Measurements from ENCODE around the gene HSPG2. TPM values are rescaled to one million over a fixed set of nuclear protein-coding genes. Genes with fewer than 3 reads are reported as not detected.
A peak's percentile ranks its signal among the peaks of the same experiment; 100 is the strongest.

Gene HSPG2
- total and polyA plus RNA-seq, 11 donors: 164 to 608 (median 304) TPM

DNA sequence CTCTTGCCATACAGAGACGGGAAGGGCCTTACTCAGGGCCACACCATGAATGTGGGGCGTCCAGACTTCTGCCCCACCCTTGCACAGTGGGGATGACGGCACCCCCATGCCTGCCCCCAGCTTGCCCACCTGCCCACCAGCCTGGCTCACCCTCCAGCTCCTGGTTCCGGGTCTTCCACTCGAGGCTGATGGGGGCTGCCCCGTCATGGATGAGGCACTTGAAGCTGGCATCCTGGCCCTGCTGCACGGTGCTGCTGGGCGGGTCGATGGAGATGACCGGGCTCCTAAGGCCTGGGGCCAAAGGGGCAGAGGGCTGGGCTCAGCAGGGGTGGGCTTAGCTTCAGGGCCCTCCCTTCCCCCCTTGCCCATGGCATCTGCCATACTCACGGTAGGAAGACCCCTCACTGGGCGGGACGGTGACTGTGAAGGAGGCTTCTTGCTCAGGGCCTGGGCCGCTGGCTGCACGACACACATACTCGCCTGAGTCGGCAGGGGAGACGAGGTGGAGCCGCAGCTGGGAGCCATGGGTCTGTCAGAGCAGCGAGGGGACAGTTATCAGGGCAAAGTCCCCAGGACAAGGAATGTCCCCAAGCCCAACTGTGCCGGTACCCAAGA is 95.2 kb downstream of the HSPG2 start:
- Histone ChIP-seq H3K36me3 (peaks cover 2 to 100% (median 99%) of the 10 kb centered on the region in 9 donors), H3K27ac (no peak overlapping the region), H3K4me1 (no peaks in the 10 kb centered on the region), H3K27me3 (no peaks in the 10 kb centered on the region), H3K9me3 (no peaks in the 10 kb centered on the region), H3K4me3 (no peak overlapping the region)
- DNase-seq: peak in 2 of 5 donors; percentile 27 to 49
- TF ChIP-seq, protein P1, sequence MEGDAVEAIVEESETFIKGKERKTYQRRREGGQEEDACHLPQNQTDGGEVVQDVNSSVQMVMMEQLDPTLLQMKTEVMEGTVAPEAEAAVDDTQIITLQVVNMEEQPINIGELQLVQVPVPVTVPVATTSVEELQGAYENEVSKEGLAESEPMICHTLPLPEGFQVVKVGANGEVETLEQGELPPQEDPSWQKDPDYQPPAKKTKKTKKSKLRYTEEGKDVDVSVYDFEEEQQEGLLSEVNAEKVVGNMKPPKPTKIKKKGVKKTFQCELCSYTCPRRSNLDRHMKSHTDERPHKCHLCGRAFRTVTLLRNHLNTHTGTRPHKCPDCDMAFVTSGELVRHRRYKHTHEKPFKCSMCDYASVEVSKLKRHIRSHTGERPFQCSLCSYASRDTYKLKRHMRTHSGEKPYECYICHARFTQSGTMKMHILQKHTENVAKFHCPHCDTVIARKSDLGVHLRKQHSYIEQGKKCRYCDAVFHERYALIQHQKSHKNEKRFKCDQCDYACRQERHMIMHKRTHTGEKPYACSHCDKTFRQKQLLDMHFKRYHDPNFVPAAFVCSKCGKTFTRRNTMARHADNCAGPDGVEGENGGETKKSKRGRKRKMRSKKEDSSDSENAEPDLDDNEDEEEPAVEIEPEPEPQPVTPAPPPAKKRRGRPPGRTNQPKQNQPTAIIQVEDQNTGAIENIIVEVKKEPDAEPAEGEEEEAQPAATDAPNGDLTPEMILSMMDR (IDR thresholded peaks at IDR 0.05): no peak
- no peak for TF ChIP-seq POLR2A (IDR thresholded peaks at IDR 0.05)
- intact Hi-C loops (cut with DNase I): no loop called here
- 88 to 90% (median 90%) methylated on average over 11 to 21 of the region's 21 CpGs for WGBS, 4 donors
- ATAC-seq: peak in 1 of 4 donors; percentile 4

- DNase-seq (peak in 2 of 5 donors; percentile 15 to 40), ATAC-seq (peak in 1 of 4 donors; percentile 3)
- WGBS, 4 donors: 91 to 94% (median 94%) methylated on average over 12 to 13 of the region's 13 CpGs
- H3K36me3 ChIP-seq: peaks cover 2 to 100% (median 99%) of the 10 kb centered on the region in 9 donors
- H3K4me1 ChIP-seq: no peaks in the 10 kb centered on the region
- H3K4me3 ChIP-seq: no peak overlapping the region
- TF ChIP-seq POLR2A (IDR thresholded peaks at IDR 0.05): no peak
- TF ChIP-seq, protein P1 (IDR thresholded peaks at IDR 0.05): no peak
- H3K27me3 ChIP-seq: no peaks in the 10 kb centered on the region
- H3K27ac ChIP-seq: no peak overlapping the region
- intact Hi-C loops (cut with DNase I): no loop called here
- no peaks in the 10 kb centered on the region for H3K9me3 ChIP-seq
These were observed 96.1 kb downstream of the HSPG2 start for GRCh38 chr1:21840981-21841380.

DNA sequence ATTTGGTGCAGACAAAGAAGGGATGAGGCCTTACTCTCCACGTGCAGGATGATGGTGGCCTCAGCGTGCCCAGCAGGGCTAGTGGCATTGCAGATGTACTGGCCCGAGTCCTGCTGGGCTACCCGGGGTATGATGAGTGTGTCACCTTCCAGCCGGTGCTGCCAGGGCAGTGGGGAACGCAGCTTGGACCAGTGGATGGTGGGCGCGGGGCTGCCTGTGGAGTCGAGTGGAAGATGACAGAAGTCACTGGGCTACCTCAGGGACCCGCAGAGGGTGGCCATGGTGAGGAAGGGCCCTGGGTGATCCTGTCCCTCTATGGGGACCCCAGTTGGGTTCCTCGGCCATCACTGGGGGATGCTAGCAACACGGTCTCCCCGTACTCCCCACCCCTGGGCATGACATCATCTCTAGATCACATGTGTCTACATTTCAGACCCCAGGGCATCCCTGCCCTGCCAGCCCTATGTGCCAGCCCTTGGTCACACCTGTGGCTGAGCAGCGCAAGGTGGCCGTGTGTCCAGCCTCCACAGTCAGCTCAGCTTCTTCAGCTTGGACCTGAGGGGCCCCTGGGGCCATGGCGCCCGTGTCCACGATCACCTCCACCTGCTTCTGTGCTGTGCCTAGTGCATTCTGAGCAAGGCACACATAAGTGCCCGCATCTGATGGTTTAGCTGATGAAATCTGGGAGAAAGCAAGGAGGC is 97.6 kb downstream of the HSPG2 start:
- ATAC-seq (no peak), DNase-seq (peak in 2 of 5 donors; percentile 27 to 40)
- 90 to 97% (median 94%) methylated on average over 17 to 19 of the region's 19 CpGs for WGBS, 4 donors
- no peak overlapping the region for H3K27ac ChIP-seq
- H3K27me3 ChIP-seq: no peaks in the 10 kb centered on the region
- H3K36me3 ChIP-seq: peaks cover 6 to 100% (median 99%) of the 10 kb centered on the region in 9 donors
- intact Hi-C loops (cut with DNase I): no loop called here
- no peaks in the 10 kb centered on the region for H3K4me1 ChIP-seq
- no peak for TF ChIP-seq POLR2A (IDR thresholded peaks at IDR 0.05)
- TF ChIP-seq, protein P1 (IDR thresholded peaks at IDR 0.05): no peak
- no peak overlapping the region for H3K4me3 ChIP-seq
- peaks cover 0 to 3% (median 0%) of the 10 kb centered on the region in 12 donors for H3K9me3 ChIP-seq

DNA sequence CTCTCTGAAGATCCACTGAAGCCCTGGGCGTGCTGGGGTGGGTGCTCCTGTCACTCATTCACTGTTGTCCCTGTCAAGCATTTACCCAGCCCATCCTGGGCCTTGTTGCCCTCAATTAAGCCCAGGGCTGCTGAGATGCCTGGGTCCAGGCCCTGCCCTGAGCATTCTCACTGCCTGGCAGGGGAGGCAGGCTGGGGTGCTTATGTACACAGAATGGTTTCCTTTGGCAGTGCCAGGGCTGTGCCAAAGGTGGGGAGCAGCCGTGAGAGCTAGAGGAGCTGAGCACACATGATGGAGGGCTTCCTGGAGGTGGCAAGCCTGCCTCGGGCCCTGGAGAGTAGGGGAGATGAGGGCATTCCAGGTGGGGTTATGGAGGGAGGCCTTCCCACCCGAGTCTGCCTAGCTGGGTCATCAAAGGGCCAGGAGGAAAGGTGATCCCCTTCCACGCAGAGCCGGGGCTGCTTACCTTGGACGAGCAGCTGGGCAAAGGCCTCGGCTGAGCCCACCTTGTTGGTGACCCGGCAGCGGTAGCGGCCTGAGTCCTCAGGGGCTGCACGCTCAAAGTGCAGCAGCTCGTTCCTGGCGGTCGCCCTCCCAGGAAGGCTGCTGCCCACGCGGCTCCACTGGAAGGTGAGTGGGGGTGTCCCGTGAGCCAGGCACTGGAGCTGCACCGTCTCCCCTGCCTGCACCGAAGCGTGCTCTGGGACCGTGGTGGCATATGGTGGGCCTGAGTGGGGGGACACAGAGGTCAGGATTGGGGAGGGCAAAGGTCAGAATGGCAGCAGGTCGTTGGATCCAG is 98.6 kb downstream of the HSPG2 start:
- ATAC-seq: no peak

More for the DNA sequence above, 98.6 kb downstream of the HSPG2 start:
- Histone ChIP-seq H3K27me3 (no peaks in the 10 kb centered on the region), H3K36me3 (peaks cover 8 to 100% (median 99%) of the 10 kb centered on the region in 9 donors), H3K9me3 (peaks cover 0 to 4% (median 0%) of the 10 kb centered on the region in 12 donors), H3K27ac (no peak overlapping the region), H3K4me1 (no peaks in the 10 kb centered on the region), H3K4me3 (no peak overlapping the region)
- no peak for TF ChIP-seq POLR2A (IDR thresholded peaks at IDR 0.05)
- TF ChIP-seq, protein P1 (IDR thresholded peaks at IDR 0.05): no peak
- intact Hi-C loops (cut with DNase I): no loop called here
- WGBS, 4 donors: 84 to 93% (median 88%) methylated on average over 19 to 23 of the region's 23 CpGs
- peak in 1 of 5 donors; percentile 48 for DNase-seq
